A549 (cell line): ENCODE results near the gene IGFBP2. TPM values are rescaled to one million over a fixed set of nuclear protein-coding genes. Genes with fewer than 3 reads are reported as not detected.

Source experiments
- ATAC-seq, 2 experiments: fragments of 200-7000 bp in 1 of 2; fragments of >200 bp in 1 of 2; cut with Nextera tagmentation in 1 of 2; cut with Tn5 transposase in 1 of 2; 3 replicates each; pipeline versions ENCODE4 v1.8.0 to v1.9.1; 2018 to 2020; ENCODE audit warnings: mild to moderate bottlenecking in 1 of 2, moderate library complexity in 1 of 2
- CTCF ChIA-PET: fragments of 300-600 bp; sonication (Branson Sonifier 250); formaldehyde crosslinking; extraction: SDS; loops from one replicate; lab custom pipeline; 2021; ENCODE audit warnings: antibody characterized with exemption, inconsistent platforms; lab: Yijun Ruan, JAX
- POLR2A ChIA-PET: fragments of 350-600 bp; formaldehyde crosslinking; extraction: SDS; loops from one replicate; lab custom pipeline; 2021; ENCODE audit warnings: antibody characterized with exemption, inconsistent platforms; lab: Yijun Ruan, JAX
- DNase-seq, 2 experiments: peaks; one replicate each; pipeline versions ENCODE4 v3.0.0 to v3.0.0-alpha.2; 2011 to 2016; ENCODE audit warnings: low read depth in 1 of 2, low spot score in 1 of 2
- FAIRE-seq: peaks from 2 replicates; lab custom pipeline; 2011; peaks lifted over from hg19 to GRCh38; lab: Jason Lieb, UNC
- H3K27ac ChIP-seq, 2 experiments: fragments of >200 bp; sonication (Bioruptor Twin); formaldehyde crosslinking; 3 replicates each; pipeline ENCODE4 v1.5.1; 2016 to 2017
- H3K4me1 ChIP-seq: fragments of >200 bp; sonication (Bioruptor Twin); formaldehyde crosslinking; 3 replicates; pipeline ENCODE4 v1.6.1; 2016
- H3K4me2 ChIP-seq: fragments of >200 bp; sonication (Bioruptor Twin); formaldehyde crosslinking; 3 replicates; pipeline ENCODE4 v1.6.1; 2016
- H3K4me3 ChIP-seq: fragments of >200 bp; sonication (Bioruptor Twin); formaldehyde crosslinking; 3 replicates; pipeline ENCODE4 v1.5.1; 2016
- H3K9me3 ChIP-seq: fragments of >200 bp; sonication (Bioruptor Twin); formaldehyde crosslinking; 3 replicates; pipeline ENCODE4 v1.6.1; 2016
- ATOH8 ChIP-seq: fragments of 250-450 bp; sonication (Bioruptor Pico); IDR thresholded peaks from 2 replicates; pipeline ENCODE4 v1.5.0; 2020; ENCODE audit warnings: low read depth, mild to moderate bottlenecking, moderate library complexity
- BHLHE40 ChIP-seq: IDR thresholded peaks from 2 replicates; pipeline ENCODE4 v1.6.1; 2012; ENCODE audit warnings: low read depth, low read length, inconsistent platforms
- CBX8 ChIP-seq: fragments of 200-600 bp; sonication (generic); IDR thresholded peaks from 2 replicates; pipeline ENCODE4 v1.6.1; 2016
- CHD2 ChIP-seq: fragments of 150-350 bp; IDR thresholded peaks from 2 replicates; pipeline ENCODE4 v1.6.1; 2014; ENCODE audit warnings: low read length; ENCODE audit not compliant: partially characterized antibody
- CTCF ChIP-seq: fragments of >200 bp; sonication (Bioruptor Twin); formaldehyde crosslinking; IDR thresholded peaks from 3 replicates; pipeline ENCODE4 v1.5.1; 2016
- E2F6 ChIP-seq: IDR thresholded peaks from 2 replicates; pipeline ENCODE4 v1.6.1; 2012; ENCODE audit warnings: low read depth, borderline replicate concordance
- EHMT2 ChIP-seq: fragments of 200-600 bp; sonication (generic); IDR thresholded peaks from 2 replicates; pipeline ENCODE4 v1.6.1; 2016; ENCODE audit warnings: antibody characterized with exemption, low read depth, mild to moderate bottlenecking, moderate library complexity
- EP300 ChIP-seq, 2 experiments: fragments of >200 bp; sonication (Bioruptor Twin); formaldehyde crosslinking; IDR thresholded peaks; 2 replicates in 1 of 2; 3 replicates in 1 of 2; pipeline ENCODE4 v1.6.1; 2016 to 2017
- ESRRA ChIP-seq: fragments of 150-350 bp; IDR thresholded peaks from 2 replicates; pipeline ENCODE4 v1.6.1; 2014; ENCODE audit warnings: mild to moderate bottlenecking, low read length, borderline replicate concordance
- FOSL2 ChIP-seq, 2 experiments: fragments of 450-650 bp in 1 of 2; fragments of >200 bp in 1 of 2; sonication (Bioruptor Twin) in 1 of 2; formaldehyde crosslinking; IDR thresholded peaks; 2 replicates each; pipeline versions ENCODE4 v1.5.0 to v1.6.1; 2016 to 2020; ENCODE audit warnings: mild to moderate bottlenecking in 1 of 2, moderate library complexity in 1 of 2
- FOXS1 ChIP-seq: fragments of 250-450 bp; sonication (Bioruptor Pico); IDR thresholded peaks from 2 replicates; pipeline ENCODE4 v1.5.0; 2020; ENCODE audit warnings: mild to moderate bottlenecking, moderate library complexity
- HDAC2 ChIP-seq: fragments of 200-600 bp; sonication (generic); IDR thresholded peaks from 2 replicates; pipeline ENCODE4 v1.6.1; 2016
- HES2 ChIP-seq: fragments of >200 bp; sonication (Bioruptor Twin); formaldehyde crosslinking; IDR thresholded peaks from 2 replicates; pipeline ENCODE4 v1.6.1; 2016
- HEYL ChIP-seq: fragments of 250-450 bp; sonication (Bioruptor Pico); IDR thresholded peaks from 2 replicates; pipeline ENCODE4 v1.8.0; 2021; ENCODE audit warnings: mild to moderate bottlenecking, moderate library complexity
- HOXB13 ChIP-seq: fragments of 250-450 bp; sonication (Bioruptor Pico); IDR thresholded peaks from 2 replicates; pipeline ENCODE4 v1.5.0; 2020; ENCODE audit warnings: low read depth, mild to moderate bottlenecking, moderate library complexity
- JUN ChIP-seq, 2 experiments: fragments of >200 bp; sonication (Bioruptor Twin); formaldehyde crosslinking; IDR thresholded peaks; 2 replicates in 1 of 2; 3 replicates in 1 of 2; pipeline ENCODE4 v1.6.1; 2016 to 2017
- JUNB ChIP-seq: fragments of >200 bp; sonication (Bioruptor Twin); formaldehyde crosslinking; IDR thresholded peaks from 2 replicates; pipeline ENCODE4 v1.6.1; 2016
- KDM1A ChIP-seq: fragments of 200-600 bp; sonication (generic); IDR thresholded peaks from 2 replicates; pipeline ENCODE4 v1.6.1; 2016; ENCODE audit warnings: low read depth, mild to moderate bottlenecking
- KDM5A ChIP-seq: fragments of 200-600 bp; sonication (generic); IDR thresholded peaks from 2 replicates; pipeline ENCODE4 v1.6.1; 2016; ENCODE audit warnings: antibody characterized with exemption, mild to moderate bottlenecking
- MAFK ChIP-seq: fragments of 450-650 bp; IDR thresholded peaks from 2 replicates; pipeline ENCODE4 v1.6.1; 2014; ENCODE audit not compliant: partially characterized antibody
- MAX ChIP-seq: IDR thresholded peaks from 2 replicates; pipeline ENCODE4 v1.6.1; 2012
- MYC ChIP-seq: IDR thresholded peaks from 2 replicates; pipeline ENCODE4 v1.6.1; 2012; ENCODE audit warnings: mild to moderate bottlenecking, inconsistent platforms, low read length, improper control_type of control experiment, borderline replicate concordance
- NFE2L2 ChIP-seq: fragments of 150-350 bp; conservative IDR thresholded peaks from 2 replicates; pipeline ENCODE4 v1.6.1; 2014; ENCODE audit warnings: low read length
- NPAS2 ChIP-seq: fragments of 250-450 bp; sonication (Bioruptor Pico); IDR thresholded peaks from 2 replicates; pipeline ENCODE4 v1.8.0; 2022; ENCODE audit warnings: mild to moderate bottlenecking, moderate library complexity, borderline replicate concordance
- PHF8 ChIP-seq: fragments of 200-600 bp; sonication (generic); IDR thresholded peaks from 2 replicates; pipeline ENCODE4 v1.6.1; 2016; ENCODE audit warnings: low read depth, mild to moderate bottlenecking, antibody characterized with exemption, moderate library complexity, borderline replicate concordance
- POLR2A ChIP-seq: IDR thresholded peaks from 2 replicates; pipeline ENCODE4 v1.6.1; 2012; ENCODE audit warnings: mild to moderate bottlenecking, low read length
- POLR2AphosphoS2 ChIP-seq: conservative IDR thresholded peaks from 2 replicates; pipeline ENCODE4 v1.6.1; 2012; ENCODE audit warnings: low read length, improper control_type of control experiment, inconsistent platforms
- RARB ChIP-seq: fragments of 250-450 bp; sonication (Bioruptor Pico); IDR thresholded peaks from 2 replicates; pipeline ENCODE4 v1.8.0; 2021; ENCODE audit warnings: mild to moderate bottlenecking, moderate library complexity
- USF2 ChIP-seq: fragments of 450-650 bp; IDR thresholded peaks from 2 replicates; pipeline ENCODE4 v1.6.1; 2014; ENCODE audit warnings: antibody characterized with exemption
- ZC3H11A ChIP-seq: fragments of 450-650 bp; IDR thresholded peaks from 2 replicates; pipeline ENCODE4 v1.6.1; 2014; ENCODE audit warnings: antibody characterized with exemption, mild to moderate bottlenecking
- ZSCAN20 ChIP-seq: fragments of 250-450 bp; sonication (Bioruptor Pico); IDR thresholded peaks from 2 replicates; pipeline ENCODE4 v1.8.0; 2022; ENCODE audit warnings: mild to moderate bottlenecking, moderate library complexity
- WGBS: methylation state at CpG from one replicate; pipeline ENCODE4 v1.1.6; 2017; ENCODE audit errors: missing lambda C conversion rate; 5-methylcytosine and 5-hydroxymethylcytosine counted together
- polyA plus RNA-seq, 4 experiments: library from polyadenylated mRNA; depleted of rRNA in 3 of 4; stranded (reverse); fragments of >200 nt; fragmentation: RNase III in 1 of 4; extraction: RNeasy Plus Mini Kit Qiagen cat#74134 plus additional on column Dnase treatment in 1 of 4; gene quantifications; 2 replicates in 3 of 4; 3 replicates in 1 of 4; pipeline ENCODE4 v1.2.3, GENCODE V29; 2011 to 2017

Gene IGFBP2
- polyA plus RNA-seq, 2 of the 4 experiments (the other 2 are of a cell fraction) = 26.1 to 34.9 TPM

- no peak overlapping the region for H3K27ac ChIP-seq
- H3K4me1 ChIP-seq = no peaks in the 10 kb centered on the region; the same call in 2 of the 3 replicates
- CTCF ChIA-PET = interaction anchor here (3.5 kb wide), 1 partner anchor 46 kb away, joined by 14 read pairs; no protein-coding TSS in a partner anchor
- no peak overlapping the region for H3K4me3 ChIP-seq
- WGBS = 86% methylated on average over 12 of the region's 12 CpGs
- POLR2A ChIA-PET = no interaction called here
- H3K9me3 ChIP-seq = no peaks in the 10 kb centered on the region
- ATAC-seq (no peak), DNase-seq (no peak), FAIRE-seq (no peak)
- TF ChIP-seq KDM1A (no peak), CTCF (no peak), MAX (no peak), JUNB (no peak), NFE2L2 (no peak), E2F6 (no peak), MAFK (no peak), RARB (CRISPR knock-in tag) (no peak), KDM5A (no peak), BHLHE40 (no peak), HEYL (no peak), EHMT2 (no peak), POLR2AphosphoS2 (no peak), ZSCAN20 (CRISPR knock-in tag) (no peak), ZC3H11A (no peak), FOSL2 (IDR thresholded peaks at IDR 0.05) (no peak), FOSL2 (CRISPR knock-in tag; IDR thresholded peaks at IDR 0.05) (no peak), POLR2A (no peak), CHD2 (no peak), MYC (no peak)
- H3K4me2 ChIP-seq = no peak overlapping the region
Measured at GRCh38 chr2:216620786-216621185, 12.4 kb upstream of the IGFBP2 start.

- FAIRE-seq (no peak), DNase-seq (no peak), ATAC-seq (no peak)
- Histone ChIP-seq H3K9me3 (no peaks in the 10 kb centered on the region), H3K4me2 (no peak overlapping the region), H3K4me1 (no peaks in the 10 kb centered on the region; the same call in 2 of the 3 replicates), H3K4me3 (no peak overlapping the region), H3K27ac (no peak overlapping the region)
- POLR2A ChIA-PET = no interaction called here
- CTCF ChIA-PET = interaction anchor here (3.5 kb wide), 1 partner anchor 45 kb away, joined by 14 read pairs; no protein-coding TSS in a partner anchor
- no peak for TF ChIP-seq CBX8
- no peak for TF ChIP-seq MYC
- TF ChIP-seq PHF8 = no peak
- no peak for TF ChIP-seq EP300 (IDR thresholded peaks at IDR 0.05)
- no peak for TF ChIP-seq HOXB13
- no peak for TF ChIP-seq E2F6
- no peak for TF ChIP-seq FOXS1 (CRISPR knock-in tag)
- TF ChIP-seq MAX = no peak
- TF ChIP-seq ESRRA = no peak
- TF ChIP-seq ATOH8 (CRISPR knock-in tag) = no peak
- TF ChIP-seq USF2 = no peak
- TF ChIP-seq FOSL2 (IDR thresholded peaks at IDR 0.05) = no peak
- no peak for TF ChIP-seq FOSL2 (CRISPR knock-in tag; IDR thresholded peaks at IDR 0.05)
- no peak for TF ChIP-seq HES2
- TF ChIP-seq HDAC2 = no peak
- no peak for TF ChIP-seq CTCF
- TF ChIP-seq NPAS2 (CRISPR knock-in tag) = no peak
- TF ChIP-seq JUN (IDR thresholded peaks at IDR 0.05) = no peak
- TF ChIP-seq NFE2L2 = no peak
- 77% methylated on average over 4 of the region's 4 CpGs for WGBS
Measured at GRCh38 chr2:216621292-216621691, 11.9 kb upstream of the IGFBP2 start.
